Measurements from ENCODE around the gene CPHXL. TPM values are rescaled to one million over a fixed set of nuclear protein-coding genes. Genes with fewer than 3 reads are reported as not detected.

The CPHXL gene
- total RNA-seq, 1 donor from 2014 or later, result not detected

- Mint-ChIP-seq H3K9me3 (ENCODE audit: low read depth) (peaks cover 26% of the 10 kb centered on the region), H3K27me3 (no peaks in the 10 kb centered on the region), H3K27ac (no peak overlapping the region), H3K4me3 (ENCODE audit: low read depth) (no peak overlapping the region), H3K36me3 (ENCODE audit: insufficient read depth) (peaks cover 6% of the 10 kb centered on the region), H3K4me1 (ENCODE audit: low read depth) (no peaks in the 10 kb centered on the region)
- no peak for DNase-seq (ENCODE audit: low spot score, unreplicated experiment)
- TF ChIP-seq, protein P1, sequence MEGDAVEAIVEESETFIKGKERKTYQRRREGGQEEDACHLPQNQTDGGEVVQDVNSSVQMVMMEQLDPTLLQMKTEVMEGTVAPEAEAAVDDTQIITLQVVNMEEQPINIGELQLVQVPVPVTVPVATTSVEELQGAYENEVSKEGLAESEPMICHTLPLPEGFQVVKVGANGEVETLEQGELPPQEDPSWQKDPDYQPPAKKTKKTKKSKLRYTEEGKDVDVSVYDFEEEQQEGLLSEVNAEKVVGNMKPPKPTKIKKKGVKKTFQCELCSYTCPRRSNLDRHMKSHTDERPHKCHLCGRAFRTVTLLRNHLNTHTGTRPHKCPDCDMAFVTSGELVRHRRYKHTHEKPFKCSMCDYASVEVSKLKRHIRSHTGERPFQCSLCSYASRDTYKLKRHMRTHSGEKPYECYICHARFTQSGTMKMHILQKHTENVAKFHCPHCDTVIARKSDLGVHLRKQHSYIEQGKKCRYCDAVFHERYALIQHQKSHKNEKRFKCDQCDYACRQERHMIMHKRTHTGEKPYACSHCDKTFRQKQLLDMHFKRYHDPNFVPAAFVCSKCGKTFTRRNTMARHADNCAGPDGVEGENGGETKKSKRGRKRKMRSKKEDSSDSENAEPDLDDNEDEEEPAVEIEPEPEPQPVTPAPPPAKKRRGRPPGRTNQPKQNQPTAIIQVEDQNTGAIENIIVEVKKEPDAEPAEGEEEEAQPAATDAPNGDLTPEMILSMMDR (IDR thresholded peaks at IDR 0.05; ENCODE audit: unreplicated experiment), result no peak
These were observed 15.9 kb downstream of the CPHXL start for GRCh38 chr16:75710344-75710743.

DNA sequence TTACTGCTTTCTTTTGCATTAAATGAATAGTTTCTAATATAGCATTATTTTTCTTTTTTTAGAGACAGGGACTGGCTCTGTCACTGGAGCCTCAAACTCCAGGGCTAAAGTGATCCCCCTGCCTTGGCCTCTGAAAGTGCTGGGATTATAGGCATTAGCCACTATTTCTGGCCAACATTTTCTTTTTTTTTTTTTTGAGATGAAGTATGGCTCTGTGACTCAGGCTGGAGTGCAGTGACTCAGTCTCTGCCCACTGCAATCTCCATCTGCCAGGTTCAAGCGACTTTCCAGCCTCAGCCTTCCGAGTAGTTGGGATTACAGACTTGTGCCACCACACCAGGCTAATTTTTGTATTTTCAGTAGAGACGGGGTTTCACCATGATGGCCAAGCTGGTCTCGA, 23.0 kb downstream of the CPHXL start:
- peaks cover 7% of the 10 kb centered on the region for H3K9me3 Mint-ChIP-seq (ENCODE audit: low read depth)
- TF ChIP-seq, protein P1 (IDR thresholded peaks at IDR 0.05; ENCODE audit: unreplicated experiment), result no peak
- no peaks in the 10 kb centered on the region for H3K36me3 Mint-ChIP-seq (ENCODE audit: insufficient read depth)
- DNase-seq (ENCODE audit: low spot score, unreplicated experiment), result no peak
- H3K4me1 Mint-ChIP-seq (ENCODE audit: low read depth), result no peaks in the 10 kb centered on the region
- no peak overlapping the region for H3K4me3 Mint-ChIP-seq (ENCODE audit: low read depth)
- no peak overlapping the region for H3K27ac Mint-ChIP-seq
- H3K27me3 Mint-ChIP-seq, result no peaks in the 10 kb centered on the region

GRCh38 chr16:75702242-75702641, 24.0 kb downstream of the CPHXL start:
- no peak overlapping the region for H3K4me3 Mint-ChIP-seq (ENCODE audit: low read depth)
- H3K27ac Mint-ChIP-seq, result no peak overlapping the region
- TF ChIP-seq, protein P1 (IDR thresholded peaks at IDR 0.05; ENCODE audit: unreplicated experiment), result no peak
- DNase-seq (ENCODE audit: low spot score, unreplicated experiment), result no peak
- H3K9me3 Mint-ChIP-seq (ENCODE audit: low read depth), result peaks cover 5% of the 10 kb centered on the region
- H3K27me3 Mint-ChIP-seq, result no peaks in the 10 kb centered on the region
- no peaks in the 10 kb centered on the region for H3K36me3 Mint-ChIP-seq (ENCODE audit: insufficient read depth)
- no peaks in the 10 kb centered on the region for H3K4me1 Mint-ChIP-seq (ENCODE audit: low read depth)

- Mint-ChIP-seq H3K9me3 (ENCODE audit: low read depth) (no peaks in the 10 kb centered on the region), H3K27ac (no peak within 1 kb of the TSS), H3K27me3 (no peaks in the 10 kb centered on the region), H3K4me3 (ENCODE audit: low read depth) (no peak within 1 kb of the TSS), H3K4me1 (ENCODE audit: low read depth) (no peaks in the 10 kb centered on the region), H3K36me3 (ENCODE audit: insufficient read depth) (no peaks in the 10 kb centered on the region)
- TF ChIP-seq, protein P1 (IDR thresholded peaks at IDR 0.05; ENCODE audit: unreplicated experiment), result no peak
- DNase-seq (ENCODE audit: low spot score, unreplicated experiment), result no peak
These were observed 24.9 kb downstream of the CPHXL start, which contains the start of gene DUXB for GRCh38 chr16:75701361-75701760. Gene DUXB, minus strand, starts transcription at chr16:75701461. Its CDS starts 43 bp downstream, at chr16:75701418.

DNA sequence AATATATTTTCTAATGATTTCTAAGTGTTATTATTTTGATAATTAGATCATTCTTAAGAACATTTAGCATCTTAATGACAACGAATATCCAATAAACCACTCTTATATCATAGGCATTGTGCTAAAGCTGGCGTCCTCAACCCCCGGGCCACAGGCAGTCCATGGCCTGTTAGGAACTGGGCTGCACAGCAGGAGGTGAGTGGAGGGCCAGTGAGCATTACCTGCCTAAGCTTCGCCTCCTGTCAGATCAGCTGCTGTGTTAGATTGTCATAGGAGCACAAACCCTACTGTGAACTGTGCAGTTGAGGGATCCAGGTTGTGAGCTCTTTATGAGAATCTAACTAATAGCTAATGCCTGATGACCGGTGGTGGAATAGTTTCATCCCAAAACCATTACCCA, 28.7 kb downstream of the CPHXL start:
- H3K27me3 Mint-ChIP-seq, result no peaks in the 10 kb centered on the region
- no peaks in the 10 kb centered on the region for H3K9me3 Mint-ChIP-seq (ENCODE audit: low read depth)
- TF ChIP-seq, protein P1 (IDR thresholded peaks at IDR 0.05; ENCODE audit: unreplicated experiment), result no peak
- no peaks in the 10 kb centered on the region for H3K4me1 Mint-ChIP-seq (ENCODE audit: low read depth)
- H3K4me3 Mint-ChIP-seq (ENCODE audit: low read depth), result no peak overlapping the region
- no peaks in the 10 kb centered on the region for H3K36me3 Mint-ChIP-seq (ENCODE audit: insufficient read depth)
- DNase-seq (ENCODE audit: low spot score, unreplicated experiment), result no peak
- no peak overlapping the region for H3K27ac Mint-ChIP-seq
